Measurements from ENCODE around the gene TPSG1.

TPSG1 gene

GRCh38 chr16:1222553-1223354 lies 2.3 kb downstream of the TPSG1 start:
- no peaks in the 10 kb centered on the region for H3K36me3 ChIP-seq (ENCODE audit: control insufficient read depth in 5 of 5, insufficient read depth in 5 of 5, low read length in 5 of 5)
- H3K9ac ChIP-seq (ENCODE audit: low read length in 5 of 5): no peak overlapping the region
- no peaks in the 10 kb centered on the region for H3K4me1 ChIP-seq (ENCODE audit: control insufficient read depth in 5 of 5, insufficient read depth in 5 of 5, low read length in 5 of 5)
- H3K27ac ChIP-seq (ENCODE audit: low read depth, low read length): no peak overlapping the region
- peaks cover 0 to 15% (median 3%) of the 10 kb centered on the region in 5 donors for H3K27me3 ChIP-seq (ENCODE audit: control insufficient read depth in 5 of 5, insufficient read depth in 4 of 5, low read length in 5 of 5)
- no peaks in the 10 kb centered on the region for H3K9me3 ChIP-seq (ENCODE audit: control insufficient read depth in 5 of 5, low read length in 5 of 5)
- H3K4me3 ChIP-seq (ENCODE audit: low read depth in 1 of 5, low read length in 5 of 5): no peak overlapping the region

- no peaks in the 10 kb centered on the region for H3K9me3 ChIP-seq (ENCODE audit: control insufficient read depth in 5 of 5, low read length in 5 of 5)
- H3K27ac ChIP-seq (ENCODE audit: low read depth, low read length): no peak overlapping the region
- peaks cover 0 to 18% (median 7%) of the 10 kb centered on the region in 5 donors for H3K27me3 ChIP-seq (ENCODE audit: control insufficient read depth in 5 of 5, insufficient read depth in 4 of 5, low read length in 5 of 5)
- no peak overlapping the region for H3K9ac ChIP-seq (ENCODE audit: low read length in 5 of 5)
- no peak overlapping the region for H3K4me3 ChIP-seq (ENCODE audit: low read depth in 1 of 5, low read length in 5 of 5)
- no peaks in the 10 kb centered on the region for H3K4me1 ChIP-seq (ENCODE audit: control insufficient read depth in 5 of 5, insufficient read depth in 5 of 5, low read length in 5 of 5)
- no peaks in the 10 kb centered on the region for H3K36me3 ChIP-seq (ENCODE audit: control insufficient read depth in 5 of 5, insufficient read depth in 5 of 5, low read length in 5 of 5)
Observed at GRCh38 chr16:1221628-1222552, 3.2 kb downstream of the TPSG1 start.

GRCh38 chr16:1220841-1221627 lies 4.0 kb downstream of the TPSG1 start:
- H3K4me3 ChIP-seq (ENCODE audit: low read depth in 1 of 5, low read length in 5 of 5): no peak overlapping the region
- H3K9ac ChIP-seq (ENCODE audit: low read length in 5 of 5): no peak overlapping the region
- H3K27ac ChIP-seq (ENCODE audit: low read depth, low read length): no peak overlapping the region
- H3K9me3 ChIP-seq (ENCODE audit: control insufficient read depth in 5 of 5, low read length in 5 of 5): no peaks in the 10 kb centered on the region
- H3K36me3 ChIP-seq (ENCODE audit: control insufficient read depth in 5 of 5, insufficient read depth in 5 of 5, low read length in 5 of 5): no peaks in the 10 kb centered on the region
- no peaks in the 10 kb centered on the region for H3K4me1 ChIP-seq (ENCODE audit: control insufficient read depth in 5 of 5, insufficient read depth in 5 of 5, low read length in 5 of 5)
- peaks cover 0 to 18% (median 7%) of the 10 kb centered on the region in 5 donors for H3K27me3 ChIP-seq (ENCODE audit: control insufficient read depth in 5 of 5, insufficient read depth in 4 of 5, low read length in 5 of 5)

GRCh38 chr16:1220098-1220728 lies 4.9 kb downstream of the TPSG1 start:
- H3K27me3 ChIP-seq (ENCODE audit: control insufficient read depth in 5 of 5, insufficient read depth in 4 of 5, low read length in 5 of 5): peaks cover 0 to 20% (median 7%) of the 10 kb centered on the region in 5 donors
- H3K9me3 ChIP-seq (ENCODE audit: control insufficient read depth in 5 of 5, low read length in 5 of 5): no peaks in the 10 kb centered on the region
- no peak overlapping the region for H3K4me3 ChIP-seq (ENCODE audit: low read depth in 1 of 5, low read length in 5 of 5)
- no peak overlapping the region for H3K9ac ChIP-seq (ENCODE audit: low read length in 5 of 5)
- H3K4me1 ChIP-seq (ENCODE audit: control insufficient read depth in 5 of 5, insufficient read depth in 5 of 5, low read length in 5 of 5): no peaks in the 10 kb centered on the region
- no peak overlapping the region for H3K27ac ChIP-seq (ENCODE audit: low read depth, low read length)
- H3K36me3 ChIP-seq (ENCODE audit: control insufficient read depth in 5 of 5, insufficient read depth in 5 of 5, low read length in 5 of 5): no peaks in the 10 kb centered on the region

GRCh38 chr16:1218930-1219611 lies 6.0 kb downstream of the TPSG1 start:
- H3K4me1 ChIP-seq (ENCODE audit: control insufficient read depth in 5 of 5, insufficient read depth in 5 of 5, low read length in 5 of 5): no peaks in the 10 kb centered on the region
- no peak overlapping the region for H3K4me3 ChIP-seq (ENCODE audit: low read depth in 1 of 5, low read length in 5 of 5)
- peaks cover 0 to 20% (median 8%) of the 10 kb centered on the region in 5 donors for H3K27me3 ChIP-seq (ENCODE audit: control insufficient read depth in 5 of 5, insufficient read depth in 4 of 5, low read length in 5 of 5)
- no peak overlapping the region for H3K27ac ChIP-seq (ENCODE audit: low read depth, low read length)
- H3K36me3 ChIP-seq (ENCODE audit: control insufficient read depth in 5 of 5, insufficient read depth in 5 of 5, low read length in 5 of 5): no peaks in the 10 kb centered on the region
- H3K9ac ChIP-seq (ENCODE audit: low read length in 5 of 5): no peak overlapping the region
- H3K9me3 ChIP-seq (ENCODE audit: control insufficient read depth in 5 of 5, low read length in 5 of 5): no peaks in the 10 kb centered on the region

GRCh38 chr16:1218061-1218929 lies 6.8 kb downstream of the TPSG1 start:
- Histone ChIP-seq H3K4me1 (ENCODE audit: control insufficient read depth in 5 of 5, insufficient read depth in 5 of 5, low read length in 5 of 5) (no peaks in the 10 kb centered on the region), H3K9ac (ENCODE audit: low read length in 5 of 5) (no peak overlapping the region), H3K27me3 (ENCODE audit: control insufficient read depth in 5 of 5, insufficient read depth in 4 of 5, low read length in 5 of 5) (peaks cover 0 to 17% (median 9%) of the 10 kb centered on the region in 5 donors), H3K9me3 (ENCODE audit: control insufficient read depth in 5 of 5, low read length in 5 of 5) (no peaks in the 10 kb centered on the region), H3K4me3 (ENCODE audit: low read depth in 1 of 5, low read length in 5 of 5) (no peak overlapping the region), H3K27ac (ENCODE audit: low read depth, low read length) (no peak overlapping the region), H3K36me3 (ENCODE audit: control insufficient read depth in 5 of 5, insufficient read depth in 5 of 5, low read length in 5 of 5) (no peaks in the 10 kb centered on the region)

GRCh38 chr16:1217526-1217925 lies 7.5 kb downstream of the TPSG1 start:
- Histone ChIP-seq H3K9ac (ENCODE audit: low read length in 5 of 5) (no peak overlapping the region), H3K27me3 (ENCODE audit: control insufficient read depth in 5 of 5, insufficient read depth in 4 of 5, low read length in 5 of 5) (peaks cover 0 to 14% (median 5%) of the 10 kb centered on the region in 5 donors), H3K36me3 (ENCODE audit: control insufficient read depth in 5 of 5, insufficient read depth in 5 of 5, low read length in 5 of 5) (no peaks in the 10 kb centered on the region), H3K4me1 (ENCODE audit: control insufficient read depth in 5 of 5, insufficient read depth in 5 of 5, low read length in 5 of 5) (no peaks in the 10 kb centered on the region), H3K4me3 (ENCODE audit: low read depth in 1 of 5, low read length in 5 of 5) (no peak overlapping the region), H3K27ac (ENCODE audit: low read depth, low read length) (no peak overlapping the region), H3K9me3 (ENCODE audit: control insufficient read depth in 5 of 5, low read length in 5 of 5) (no peaks in the 10 kb centered on the region)

GRCh38 chr16:1216681-1217400 lies 8.2 kb downstream of the TPSG1 start:
- peaks cover 0 to 13% (median 2%) of the 10 kb centered on the region in 5 donors for H3K27me3 ChIP-seq (ENCODE audit: control insufficient read depth in 5 of 5, insufficient read depth in 4 of 5, low read length in 5 of 5)
- H3K27ac ChIP-seq (ENCODE audit: low read depth, low read length): no peak overlapping the region
- no peaks in the 10 kb centered on the region for H3K4me1 ChIP-seq (ENCODE audit: control insufficient read depth in 5 of 5, insufficient read depth in 5 of 5, low read length in 5 of 5)
- H3K9ac ChIP-seq (ENCODE audit: low read length in 5 of 5): no peak overlapping the region
- H3K4me3 ChIP-seq (ENCODE audit: low read depth in 1 of 5, low read length in 5 of 5): no peak overlapping the region
- H3K9me3 ChIP-seq (ENCODE audit: control insufficient read depth in 5 of 5, low read length in 5 of 5): no peaks in the 10 kb centered on the region
- H3K36me3 ChIP-seq (ENCODE audit: control insufficient read depth in 5 of 5, insufficient read depth in 5 of 5, low read length in 5 of 5): no peaks in the 10 kb centered on the region

Data from subcutaneous abdominal adipose tissue (tissue), 5 donors.